ENCODE results near the gene SLC35B2.
A peak's percentile ranks its signal among the peaks of the same experiment; 100 is the strongest.

SLC35B2 gene

DNA sequence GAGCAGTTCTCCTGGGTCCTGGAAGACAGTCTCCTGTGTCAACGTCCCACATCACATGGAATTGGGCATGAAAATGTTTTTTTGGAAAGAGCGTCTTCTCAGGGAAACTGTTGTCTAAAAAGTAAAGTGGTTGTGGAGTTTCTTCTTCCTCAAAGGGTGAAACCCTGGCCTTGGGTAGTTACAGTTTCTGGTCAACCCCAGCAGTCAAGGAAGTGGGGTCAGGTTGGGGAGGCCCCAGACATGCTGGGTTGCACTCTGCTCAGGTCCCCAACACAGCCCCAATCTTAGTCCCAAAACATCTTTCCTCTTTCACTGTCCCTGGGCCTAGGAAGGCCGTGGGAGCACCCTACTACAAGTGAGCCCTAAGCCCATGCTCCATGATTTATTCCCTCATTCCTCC lies 9.0 kb upstream of the SLC35B2 start:
- no CpG with 5 or more reads among the region's 3 CpGs for WGBS, 2 donors (ENCODE audit: extremely low coverage in 2 of 2, insufficient read length in 2 of 2, insufficient replicate concordance in 1 of 2)
- DNase-seq (ENCODE audit: low spot score), result no peak

DNA sequence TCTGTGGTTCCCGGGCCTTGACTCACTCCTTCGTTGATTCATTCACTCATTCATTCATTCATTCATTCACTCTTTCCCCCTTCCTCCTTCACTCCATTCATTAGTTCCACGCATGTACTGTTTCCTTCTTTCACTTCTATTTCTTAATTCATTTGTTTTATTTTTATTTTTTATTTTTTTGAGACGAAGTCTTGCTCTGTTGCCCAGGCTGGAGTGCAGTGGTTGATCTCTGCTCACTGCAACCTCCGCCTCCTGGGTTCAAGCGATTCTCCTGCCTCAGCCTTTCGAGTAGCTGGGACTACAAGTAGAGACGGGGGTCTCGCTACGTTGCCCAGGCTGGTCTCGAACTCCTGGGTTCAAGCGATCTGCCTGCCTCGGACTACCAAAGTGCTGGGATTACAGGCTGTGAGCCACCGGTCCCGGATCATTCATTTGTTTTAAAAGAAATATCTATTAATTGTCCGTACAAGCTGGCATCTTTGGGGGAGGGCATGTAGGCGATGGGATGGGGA lies 8.4 kb upstream of the SLC35B2 start:
- H2BK5ac ChIP-seq (ENCODE audit: low read length), result no peak overlapping the region
- no peak for DNase-seq (ENCODE audit: low spot score)

More for the DNA sequence above, 9.0 kb upstream of the SLC35B2 start:
- Histone ChIP-seq H3K4me3 (ENCODE audit: low read length in 2 of 2) (no peak overlapping the region), H2BK120ac (ENCODE audit: low read depth, low read length) (no peak overlapping the region), H3K18ac (ENCODE audit: low read length) (no peak overlapping the region), H2BK15ac (ENCODE audit: low read length) (no peak overlapping the region), H3K4me1 (ENCODE audit: control insufficient read depth in 2 of 2, insufficient read depth in 1 of 2, low read depth in 1 of 2, low read length in 2 of 2) (peaks cover 36 to 52% of the 10 kb centered on the region in 2 donors), H2BK12ac (ENCODE audit: low read length) (no peak overlapping the region), H2AK5ac (ENCODE audit: low read depth, low read length) (peak overlapping the region; percentile 82), H2BK5ac (ENCODE audit: low read length) (no peak overlapping the region), H3K27ac (replicated peaks; ENCODE audit: low read length) (no peak overlapping the region), H3K27me3 (ENCODE audit: control insufficient read depth in 3 of 3, insufficient read depth in 3 of 3, low read depth in 1 of 3, low read length in 3 of 3) (no peaks in the 10 kb centered on the region), H3K4me2 (ENCODE audit: insufficient read depth, low read length, poor library complexity, severe bottlenecking) (no peak overlapping the region), H3K14ac (ENCODE audit: low read length) (no peak overlapping the region), H2AFZ (ENCODE audit: low read length) (no peak overlapping the region), H3K9me3 (replicated peaks in 1 of 2; ENCODE audit: control insufficient read depth in 2 of 2, insufficient read depth in 1 of 2, low read depth in 1 of 2, low read length in 2 of 2) (no peaks in the 10 kb centered on the region), H4K8ac (ENCODE audit: low read depth, low read length) (no peak overlapping the region), H3K36me3 (replicated peaks in 1 of 2; ENCODE audit: control insufficient read depth in 2 of 2, insufficient read depth in 2 of 2, low read length in 2 of 2) (peaks cover 2 to 18% of the 10 kb centered on the region in 2 donors), H3K4ac (ENCODE audit: low read length) (no peak overlapping the region), H3K23ac (ENCODE audit: low read depth, low read length, poor library complexity) (no peak overlapping the region), H3K9ac (ENCODE audit: low read depth, low read length, poor library complexity) (no peak overlapping the region), H4K91ac (ENCODE audit: low read depth, low read length, poor library complexity) (no peak overlapping the region), H3K79me1 (ENCODE audit: low read depth, low read length) (peaks cover 2% of the 10 kb centered on the region)

DNA sequence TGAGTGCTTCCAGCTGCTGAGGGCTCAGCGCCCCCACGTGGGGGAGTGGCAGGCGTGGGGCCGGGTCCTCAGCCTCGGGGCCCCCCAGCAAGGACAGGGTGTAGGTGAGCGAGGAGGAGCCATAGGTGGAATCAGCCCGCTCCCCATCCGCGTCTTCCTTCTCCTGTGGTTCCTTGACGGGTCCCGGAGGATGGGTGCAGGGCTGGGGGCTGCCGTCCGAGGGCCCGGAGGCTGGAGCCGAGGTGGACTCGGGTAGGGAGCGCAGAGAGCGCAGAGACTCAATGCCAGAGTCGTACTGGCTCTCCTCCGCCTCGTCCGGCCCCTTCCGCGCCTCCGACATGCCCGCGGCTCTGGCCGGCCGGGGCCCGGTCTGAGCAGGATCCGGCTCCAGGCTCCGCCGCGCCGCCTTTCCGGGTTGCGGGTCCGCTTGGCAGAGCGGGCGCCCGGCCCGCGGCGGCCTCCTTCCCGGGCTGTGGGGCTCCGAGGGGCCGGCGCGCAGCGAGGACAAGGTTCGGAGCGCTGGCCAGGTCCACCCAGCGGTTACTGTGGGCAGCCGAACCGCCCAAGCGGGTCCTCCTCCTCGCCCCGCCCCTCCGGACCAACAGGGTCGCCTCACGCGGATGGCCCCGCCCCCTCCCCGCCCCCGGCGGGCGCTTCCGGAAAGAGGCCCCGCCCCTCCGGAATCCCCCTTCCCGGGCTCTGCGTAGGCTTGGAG lies 7.8 kb upstream of the SLC35B2 start, which contains the start of gene NFKBIE:
NFKBIE (minus strand) TSS at position 545 of the 715 bp plus-strand sequence; CDS start at position 340, 205 bp downstream.
- DNase-seq (ENCODE audit: low spot score), result peak; percentile 86
- H3K4me1 ChIP-seq (ENCODE audit: control insufficient read depth in 2 of 2, insufficient read depth in 1 of 2, low read depth in 1 of 2, low read length in 2 of 2), result peaks cover 35 to 48% of the 10 kb centered on the region in 2 donors
- H3K9ac ChIP-seq (ENCODE audit: low read depth, low read length, poor library complexity), result peak within 1 kb of the TSS; percentile 84
- no peak within 1 kb of the TSS for H3K27ac ChIP-seq (replicated peaks; ENCODE audit: low read length)
- WGBS, 2 donors (ENCODE audit: extremely low coverage in 2 of 2, insufficient read length in 2 of 2, insufficient replicate concordance in 1 of 2), result no CpG with 5 or more reads among the region's 72 CpGs
- H4K91ac ChIP-seq (ENCODE audit: low read depth, low read length, poor library complexity), result no peak within 1 kb of the TSS
- no peak within 1 kb of the TSS for H2BK12ac ChIP-seq (ENCODE audit: low read length)
- H3K23ac ChIP-seq (ENCODE audit: low read depth, low read length, poor library complexity), result peak within 1 kb of the TSS; percentile 62
- no peak within 1 kb of the TSS for H2BK5ac ChIP-seq (ENCODE audit: low read length)
- H3K18ac ChIP-seq (ENCODE audit: low read length), result peak within 1 kb of the TSS; percentile 87
- no peak within 1 kb of the TSS for H4K8ac ChIP-seq (ENCODE audit: low read depth, low read length)
- H3K4me3 ChIP-seq (ENCODE audit: low read length in 2 of 2), result peak within 1 kb of the TSS; percentile 81 to 83
- H3K27me3 ChIP-seq (ENCODE audit: control insufficient read depth in 3 of 3, insufficient read depth in 3 of 3, low read depth in 1 of 3, low read length in 3 of 3), result no peaks in the 10 kb centered on the region
- H2AFZ ChIP-seq (ENCODE audit: low read length), result peak within 1 kb of the TSS; percentile 90
- H3K9me3 ChIP-seq (replicated peaks in 1 of 2; ENCODE audit: control insufficient read depth in 2 of 2, insufficient read depth in 1 of 2, low read depth in 1 of 2, low read length in 2 of 2), result no peaks in the 10 kb centered on the region
- peak within 1 kb of the TSS; percentile 82 for H2AK5ac ChIP-seq (ENCODE audit: low read depth, low read length)
- peak within 1 kb of the TSS; percentile 90 for H3K4me2 ChIP-seq (ENCODE audit: insufficient read depth, low read length, poor library complexity, severe bottlenecking)
- H2BK120ac ChIP-seq (ENCODE audit: low read depth, low read length), result no peak within 1 kb of the TSS
- H3K36me3 ChIP-seq (replicated peaks in 1 of 2; ENCODE audit: control insufficient read depth in 2 of 2, insufficient read depth in 2 of 2, low read length in 2 of 2), result peaks cover 3 to 28% of the 10 kb centered on the region in 2 donors
- peaks cover 2% of the 10 kb centered on the region for H3K79me1 ChIP-seq (ENCODE audit: low read depth, low read length)
- H3K14ac ChIP-seq (ENCODE audit: low read length), result peak within 1 kb of the TSS; percentile 22
- peak within 1 kb of the TSS; percentile 30 for H2BK15ac ChIP-seq (ENCODE audit: low read length)
- no peak within 1 kb of the TSS for H3K4ac ChIP-seq (ENCODE audit: low read length)

More for the DNA sequence above, 8.4 kb upstream of the SLC35B2 start:
- H3K27ac ChIP-seq (replicated peaks; ENCODE audit: low read length), result no peak overlapping the region
- no peak overlapping the region for H3K4ac ChIP-seq (ENCODE audit: low read length)
- H3K18ac ChIP-seq (ENCODE audit: low read length), result no peak overlapping the region
- peaks cover 2% of the 10 kb centered on the region for H3K79me1 ChIP-seq (ENCODE audit: low read depth, low read length)
- H2AK5ac ChIP-seq (ENCODE audit: low read depth, low read length), result peak overlapping the region; percentile 82
- H3K9me3 ChIP-seq (replicated peaks in 1 of 2; ENCODE audit: control insufficient read depth in 2 of 2, insufficient read depth in 1 of 2, low read depth in 1 of 2, low read length in 2 of 2), result no peaks in the 10 kb centered on the region
- no peak overlapping the region for H2BK12ac ChIP-seq (ENCODE audit: low read length)
- H2BK120ac ChIP-seq (ENCODE audit: low read depth, low read length), result no peak overlapping the region
- no peak overlapping the region for H3K4me2 ChIP-seq (ENCODE audit: insufficient read depth, low read length, poor library complexity, severe bottlenecking)
- peaks cover 2 to 23% of the 10 kb centered on the region in 2 donors for H3K36me3 ChIP-seq (replicated peaks in 1 of 2; ENCODE audit: control insufficient read depth in 2 of 2, insufficient read depth in 2 of 2, low read length in 2 of 2)
- no CpG with 5 or more reads among the region's 17 CpGs for WGBS, 2 donors (ENCODE audit: extremely low coverage in 2 of 2, insufficient read length in 2 of 2, insufficient replicate concordance in 1 of 2)
- H2AFZ ChIP-seq (ENCODE audit: low read length), result peak overlapping the region; percentile 90
- H3K9ac ChIP-seq (ENCODE audit: low read depth, low read length, poor library complexity), result no peak overlapping the region
- no peaks in the 10 kb centered on the region for H3K27me3 ChIP-seq (ENCODE audit: control insufficient read depth in 3 of 3, insufficient read depth in 3 of 3, low read depth in 1 of 3, low read length in 3 of 3)
- H2BK15ac ChIP-seq (ENCODE audit: low read length), result no peak overlapping the region
- H3K23ac ChIP-seq (ENCODE audit: low read depth, low read length, poor library complexity), result no peak overlapping the region
- H3K4me3 ChIP-seq (ENCODE audit: low read length in 2 of 2), result no peak overlapping the region
- H4K91ac ChIP-seq (ENCODE audit: low read depth, low read length, poor library complexity), result no peak overlapping the region
- no peak overlapping the region for H4K8ac ChIP-seq (ENCODE audit: low read depth, low read length)
- H3K4me1 ChIP-seq (ENCODE audit: control insufficient read depth in 2 of 2, insufficient read depth in 1 of 2, low read depth in 1 of 2, low read length in 2 of 2), result peaks cover 35 to 48% of the 10 kb centered on the region in 2 donors
- no peak overlapping the region for H3K14ac ChIP-seq (ENCODE audit: low read length)
